Ovary (tissue), 3 donors: ENCODE results near the gene PMEL.

Source experiments
- CTCF ChIP-seq, 3 donors: fragments of 450-650 bp in 2 of 3; fragments of 200-600 bp in 1 of 3; IDR thresholded peaks; one replicate each; pipeline versions ENCODE4 v1.5.1 to v1.8.0; 2016 to 2022; ENCODE audit warnings: antibody characterized with exemption in 3 of 3, mild to moderate bottlenecking in 1 of 3
- EP300 ChIP-seq: sonication (generic); formaldehyde crosslinking; IDR thresholded peaks from one replicate; pipeline ENCODE4 v1.6.1; 2017; ENCODE audit warnings: antibody characterized with exemption
- POLR2A ChIP-seq: fragments of 450-650 bp; IDR thresholded peaks from one replicate; pipeline ENCODE4 v1.6.1; 2017; ENCODE audit warnings: antibody characterized with exemption, mild to moderate bottlenecking, moderate library complexity
- donor health status: DM: no; HTN: no; CAD: no.

- TF ChIP-seq CTCF (IDR thresholded peaks at IDR 0.05), result no peak
- no peak for TF ChIP-seq POLR2A
- no peak for TF ChIP-seq EP300
Observed at GRCh38 chr12:55931317-55931779, 34.5 kb downstream of the PMEL start.
